Measurements from ENCODE around the gene BLOC1S5. TPM values are rescaled to one million over a fixed set of nuclear protein-coding genes. Genes with fewer than 3 reads are reported as not detected.
A peak's percentile ranks its signal among the peaks of the same experiment; 100 is the strongest.
"Not testable (repeated sequence)": the region's sequence is repeated elsewhere in the genome, so short reads cannot be mapped to it uniquely, and the experiment has no call there.

Gene BLOC1S5
- polyA plus RNA-seq, 10 donors, result 12.1 to 16.9 (median 13.2) TPM

- DNase-seq, result no peak
Measured at GRCh38 chr6:7997286-7997685, 66.9 kb downstream of the BLOC1S5 start.

- DNase-seq, result peak; percentile 28 to 54 (median 34)
Measured at GRCh38 chr6:7996538-7997111, 67.6 kb downstream of the BLOC1S5 start.

GRCh38 chr6:7993952-7994351 is 70.2 kb downstream of the BLOC1S5 start:
- no peak for DNase-seq

- no peak for DNase-seq
Measured at GRCh38 chr6:7993399-7993798, 70.8 kb downstream of the BLOC1S5 start.

GRCh38 chr6:7992002-7992815 is 72.0 kb downstream of the BLOC1S5 start:
- peak; percentile 20 to 49 (median 46) for DNase-seq

- no peak for DNase-seq
Measured at GRCh38 chr6:7991536-7991935, 72.7 kb downstream of the BLOC1S5 start.

GRCh38 chr6:7986219-7986618 is 78.0 kb downstream of the BLOC1S5 start:
- DNase-seq, result no peak

GRCh38 chr6:7983967-7984366 is 80.2 kb downstream of the BLOC1S5 start:
- DNase-seq, result not testable (repeated sequence)

- no peak for DNase-seq
Measured at GRCh38 chr6:7979831-7980230, 84.4 kb downstream of the BLOC1S5 start.

- DNase-seq, result no peak
Measured at GRCh38 chr6:7978736-7979135, 85.5 kb downstream of the BLOC1S5 start.

- DNase-seq, result no peak
Measured at GRCh38 chr6:7976485-7977056, 87.6 kb downstream of the BLOC1S5 start.

GRCh38 chr6:7975764-7976146 is 88.4 kb downstream of the BLOC1S5 start:
- peak in 1 of 3 donors; percentile 13 for DNase-seq

GRCh38 chr6:7974938-7975763 is 89.0 kb downstream of the BLOC1S5 start:
- DNase-seq, result peak; percentile 31 to 63 (median 38)

- DNase-seq, result no peak
Measured at GRCh38 chr6:7974565-7974937, 89.6 kb downstream of the BLOC1S5 start.

- DNase-seq, result no peak
Measured at GRCh38 chr6:7973584-7973983, 90.6 kb downstream of the BLOC1S5 start.

- DNase-seq, result no peak
Measured at GRCh38 chr6:7971499-7971898, 92.7 kb downstream of the BLOC1S5 start.

- DNase-seq, result no peak
Measured at GRCh38 chr6:7970616-7971015, 93.6 kb downstream of the BLOC1S5 start.

Other genes with a start within 250 kb of the BLOC1S5 start
- gene TXNDC5, start 153.6 kb downstream of the BLOC1S5 start, polyA plus RNA-seq (ENCODE audit: insufficient read length in 10 of 10), result 100 to 1,000 TPM in 9 of 10 donors, 10 to 100 TPM in 1; 98.9 to 176 (median 123) TPM
- 10 to 100 TPM; 18.4 to 28.7 (median 22.5) TPM for gene EEF1E1, start 38.2 kb upstream of the BLOC1S5 start, polyA plus RNA-seq (ENCODE audit: insufficient read length in 10 of 10)

Data from muscle of back (tissue), 11 donors.